OCI-LY1 (cell line): Measurements from ENCODE around the gene ANLN.

ENCODE experiments used
- EZH2 ChIP-seq: fragments of 200-600 bp; sonication (generic), shearing (Covaris generic); IDR thresholded peaks from 2 replicates; pipeline ENCODE4 v1.8.0; 2017; ENCODE audit warnings: borderline replicate concordance, mixed run types, mild to moderate bottlenecking, antibody characterized with exemption, low read length, moderate library complexity, mixed read lengths
- TF ChIP-seq, protein P1 (sequence below): fragments of 200-600 bp; sonication (generic), shearing (Covaris generic); IDR thresholded peaks from 2 replicates; pipeline ENCODE4 v1.5.1; 2017; ENCODE audit warnings: mild to moderate bottlenecking, antibody characterized with exemption, low read length, moderate library complexity, mixed read lengths

DNA sequence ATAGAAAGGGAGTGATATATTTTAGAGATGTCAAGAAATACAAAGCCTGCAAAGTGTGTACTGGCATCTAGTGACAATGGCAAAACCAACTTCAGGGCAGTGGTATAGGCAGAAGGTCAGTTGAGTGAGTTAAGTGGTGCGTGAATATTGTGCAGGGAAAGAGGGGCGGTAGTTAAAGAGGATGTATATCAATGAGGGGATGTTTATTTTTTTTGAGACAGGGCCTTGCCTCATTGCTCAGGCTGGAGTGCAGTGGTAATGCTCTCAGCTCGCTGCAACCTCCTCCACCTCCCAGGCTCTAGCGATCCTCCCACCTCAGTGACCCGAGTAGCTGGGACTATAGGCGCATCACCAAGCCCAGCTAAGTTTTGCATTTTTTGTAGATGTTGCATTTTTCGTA lies 13.8 kb downstream of the ANLN start:
- TF ChIP-seq, protein P1, sequence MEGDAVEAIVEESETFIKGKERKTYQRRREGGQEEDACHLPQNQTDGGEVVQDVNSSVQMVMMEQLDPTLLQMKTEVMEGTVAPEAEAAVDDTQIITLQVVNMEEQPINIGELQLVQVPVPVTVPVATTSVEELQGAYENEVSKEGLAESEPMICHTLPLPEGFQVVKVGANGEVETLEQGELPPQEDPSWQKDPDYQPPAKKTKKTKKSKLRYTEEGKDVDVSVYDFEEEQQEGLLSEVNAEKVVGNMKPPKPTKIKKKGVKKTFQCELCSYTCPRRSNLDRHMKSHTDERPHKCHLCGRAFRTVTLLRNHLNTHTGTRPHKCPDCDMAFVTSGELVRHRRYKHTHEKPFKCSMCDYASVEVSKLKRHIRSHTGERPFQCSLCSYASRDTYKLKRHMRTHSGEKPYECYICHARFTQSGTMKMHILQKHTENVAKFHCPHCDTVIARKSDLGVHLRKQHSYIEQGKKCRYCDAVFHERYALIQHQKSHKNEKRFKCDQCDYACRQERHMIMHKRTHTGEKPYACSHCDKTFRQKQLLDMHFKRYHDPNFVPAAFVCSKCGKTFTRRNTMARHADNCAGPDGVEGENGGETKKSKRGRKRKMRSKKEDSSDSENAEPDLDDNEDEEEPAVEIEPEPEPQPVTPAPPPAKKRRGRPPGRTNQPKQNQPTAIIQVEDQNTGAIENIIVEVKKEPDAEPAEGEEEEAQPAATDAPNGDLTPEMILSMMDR = no peak
- no peak for TF ChIP-seq EZH2
